ENCODE data around the gene NOTUM. TPM values are rescaled to one million over a fixed set of nuclear protein-coding genes. Genes with fewer than 3 reads are reported as not detected.

Gene NOTUM
- total and polyA plus RNA-seq, 2 experiments from 2014 or later, result 0.29 to 1.6 TPM

- TF ChIP-seq EZH2phosphoT487 (IDR thresholded peaks at IDR 0.05; ENCODE audit: unreplicated experiment) (no peak), CREB1 (CRISPR knock-in tag; IDR thresholded peaks at IDR 0.05; ENCODE audit: low read depth) (no peak), STAT1 (IDR thresholded peaks at IDR 0.05; ENCODE audit: unreplicated experiment) (no peak), ZNF462 (CRISPR knock-in tag; IDR thresholded peaks at IDR 0.05) (no peak), CTCF (conservative IDR thresholded peaks at IDR 0.05; ENCODE audit: low read depth in 2 of 2) (peak in 1 of 2 experiments; percentile 32; a peak in 1 of 4 replicates), ZNF114 (CRISPR knock-in tag; IDR thresholded peaks at IDR 0.05) (no peak), NANOG (IDR thresholded peaks at IDR 0.05; ENCODE audit: borderline replicate concordance) (no peak), ZNF331 (CRISPR knock-in tag; IDR thresholded peaks at IDR 0.05; ENCODE audit: low read depth) (no peak), POLR2AphosphoS5 (IDR thresholded peaks at IDR 0.05; ENCODE audit: low read depth) (peak; percentile 77), EZH2 (IDR thresholded peaks at IDR 0.05; ENCODE audit: low read depth, unreplicated experiment) (no peak), JUNB (IDR thresholded peaks at IDR 0.05; ENCODE audit: unreplicated experiment) (no peak)
- H3K9me2 ChIP-seq (ENCODE audit: insufficient read depth), result no peaks in the 10 kb centered on the region
- H3K4me3 Mint-ChIP-seq, result peak overlapping the region; percentile 20; the same call in 1 of the 3 replicates
- DNase-seq (ENCODE audit: low spot score) (no peak), ATAC-seq (no peak)
- no peaks in the 10 kb centered on the region; the same call in 1 of the 2 replicates for H3K4me1 ChIP-seq (ENCODE audit: insufficient read depth)
- no peak overlapping the region for H2AFZ ChIP-seq
- peaks cover 35% of the 10 kb centered on the region for H3K36me3 Mint-ChIP-seq (ENCODE audit: low read depth)
- H3K79me2 ChIP-seq (replicated peaks; ENCODE audit: insufficient read depth), result peaks cover 14% of the 10 kb centered on the region
- no peaks in the 10 kb centered on the region for H3K36me3 ChIP-seq (ENCODE audit: insufficient read depth)
- no peak overlapping the region; the same call in 1 of the 2 replicates for H3K27ac Mint-ChIP-seq
- H3K27me3 ChIP-seq (ENCODE audit: insufficient read depth), result peaks cover 10% of the 10 kb centered on the region; the same call in 1 of the 2 replicates
- H3K9me3 Mint-ChIP-seq, result no peaks in the 10 kb centered on the region
- H3K27me3 Mint-ChIP-seq (ENCODE audit: insufficient read depth, low read depth, poor library complexity), result peaks cover 25% of the 10 kb centered on the region
- H3K27ac ChIP-seq (ENCODE audit: low read depth), result no peak overlapping the region
- no peak overlapping the region for H3K4me2 ChIP-seq
- peaks cover 10% of the 10 kb centered on the region for H3F3A ChIP-seq (replicated peaks; ENCODE audit: low read depth)
- no peaks in the 10 kb centered on the region; the same call in 1 of the 2 replicates for H4K20me1 ChIP-seq (replicated peaks; ENCODE audit: insufficient read depth)
- H3K4me3 ChIP-seq, result no peak overlapping the region
- peaks cover 11% of the 10 kb centered on the region for H3K4me1 Mint-ChIP-seq
Measured at GRCh38 chr17:81931557-81932332, 29.2 kb downstream of the NOTUM start.

Data from GM23338 (cell line).